DMS79 (cell line): ENCODE measurements around the gene ERC2.

Experiments used
- DNase-seq: peaks from one replicate; lab custom pipeline; 2025; lab: John Stamatoyannopoulos, UW

ERC2 gene

GRCh38 chr3:56424885-56425284 lies 43.4 kb downstream of the ERC2 start:
- no peak for DNase-seq

GRCh38 chr3:56424336-56424735 lies 43.9 kb downstream of the ERC2 start:
- DNase-seq = no peak

- no peak for DNase-seq
These were observed 44.6 kb downstream of the ERC2 start for GRCh38 chr3:56423661-56424099.

- DNase-seq = no peak
These were observed 46.0 kb downstream of the ERC2 start for GRCh38 chr3:56422316-56422715.

- DNase-seq = no peak
These were observed 47.1 kb downstream of the ERC2 start for GRCh38 chr3:56421205-56421604.

- DNase-seq = no peak
These were observed 52.6 kb downstream of the ERC2 start for GRCh38 chr3:56415652-56416051.

- DNase-seq = no peak
These were observed 54.4 kb downstream of the ERC2 start for GRCh38 chr3:56413911-56414310.

GRCh38 chr3:56411166-56411565 lies 57.1 kb downstream of the ERC2 start:
- DNase-seq = no peak

- no peak for DNase-seq
These were observed 57.7 kb downstream of the ERC2 start for GRCh38 chr3:56410576-56410975.

- DNase-seq = no peak
These were observed 58.5 kb downstream of the ERC2 start for GRCh38 chr3:56409790-56410189.

- no peak for DNase-seq
These were observed 59.5 kb downstream of the ERC2 start for GRCh38 chr3:56408761-56409196.

GRCh38 chr3:56406826-56407515 lies 61.3 kb downstream of the ERC2 start:
- no peak for DNase-seq

GRCh38 chr3:56404884-56405283 lies 63.4 kb downstream of the ERC2 start:
- no peak for DNase-seq

- DNase-seq = no peak
These were observed 69.6 kb downstream of the ERC2 start for GRCh38 chr3:56398659-56399058.

- no peak for DNase-seq
These were observed 70.5 kb downstream of the ERC2 start for GRCh38 chr3:56397798-56398197.

- DNase-seq = no peak
These were observed 79.0 kb downstream of the ERC2 start for GRCh38 chr3:56389183-56389830.

- no peak for DNase-seq
These were observed 85.2 kb downstream of the ERC2 start for GRCh38 chr3:56383092-56383491.

- DNase-seq = no peak
These were observed 88.5 kb downstream of the ERC2 start for GRCh38 chr3:56379723-56380287.

- DNase-seq = no peak
These were observed 92.6 kb downstream of the ERC2 start for GRCh38 chr3:56375654-56376053.

- no peak for DNase-seq
These were observed 94.9 kb downstream of the ERC2 start for GRCh38 chr3:56373386-56373785.

- DNase-seq = no peak
These were observed 97.1 kb downstream of the ERC2 start for GRCh38 chr3:56370991-56371775.

- no peak for DNase-seq
These were observed 98.4 kb downstream of the ERC2 start for GRCh38 chr3:56369914-56370313.

GRCh38 chr3:56368846-56369245 lies 99.4 kb downstream of the ERC2 start:
- DNase-seq = no peak
